GM18526 (cell line): Measurements from ENCODE around the gene INTS3.

Experiments
- POLR2A ChIP-seq: IDR thresholded peaks from 3 replicates; pipeline ENCODE4 v1.6.1; 2011; ENCODE audit not compliant: insufficient read length; ENCODE audit errors: extremely low read depth

The INTS3 gene

DNA sequence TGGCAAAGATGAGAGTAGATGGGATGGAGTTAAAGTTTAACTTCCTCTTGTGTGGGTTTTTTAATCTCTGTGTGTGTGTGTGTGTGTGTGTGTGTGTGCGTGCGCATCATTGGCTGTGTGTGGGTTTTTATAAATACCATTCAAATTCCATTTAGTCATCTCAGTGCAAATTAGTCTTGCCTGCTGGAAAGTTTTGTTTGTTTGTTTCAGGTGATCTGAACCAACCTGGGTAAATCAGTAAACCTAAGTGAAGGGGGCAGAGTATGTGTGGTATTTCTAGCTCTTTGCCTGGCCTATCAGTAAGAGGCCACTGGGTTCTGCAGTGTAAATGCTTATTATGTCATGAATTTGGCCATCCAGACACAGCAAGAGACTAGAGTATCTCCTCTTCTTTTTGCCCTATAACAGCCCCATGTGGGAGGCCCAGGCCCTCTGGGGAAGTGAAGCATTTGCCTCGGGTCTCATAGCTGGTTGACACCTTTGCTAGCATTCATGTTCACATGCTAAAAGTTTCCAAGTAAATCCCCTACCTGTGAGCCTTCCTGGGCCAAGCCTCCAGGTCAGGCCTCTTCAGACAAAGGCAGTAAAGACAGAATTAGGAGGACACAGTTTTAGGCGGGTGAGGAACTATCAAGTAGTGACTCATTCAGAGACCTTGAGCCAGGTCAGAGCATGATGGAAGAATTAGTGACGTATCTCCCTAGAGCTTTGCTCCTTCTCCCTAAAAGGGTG is 14.7 kb downstream of the INTS3 start:
- TF ChIP-seq POLR2A = no peak

DNA sequence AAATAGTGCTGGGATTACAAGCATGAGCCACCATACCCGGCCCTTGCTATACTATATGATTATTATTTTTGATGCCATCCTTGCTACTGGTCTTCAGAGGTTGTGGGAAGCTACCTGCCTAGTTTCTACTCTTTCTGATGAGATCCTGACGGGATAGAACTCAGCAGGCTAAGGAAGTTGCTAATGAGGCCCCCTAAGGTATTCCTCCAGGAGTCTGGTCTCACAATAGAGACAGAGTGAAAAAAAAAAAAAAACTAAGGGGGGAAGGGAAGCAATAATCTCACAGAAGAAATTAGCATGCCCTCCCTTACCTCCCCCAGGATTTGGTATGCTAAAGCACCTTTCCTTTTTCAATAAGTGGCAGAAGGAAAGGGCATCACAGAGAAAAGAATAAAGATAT is 17.6 kb downstream of the INTS3 start:
- no peak for TF ChIP-seq POLR2A

DNA sequence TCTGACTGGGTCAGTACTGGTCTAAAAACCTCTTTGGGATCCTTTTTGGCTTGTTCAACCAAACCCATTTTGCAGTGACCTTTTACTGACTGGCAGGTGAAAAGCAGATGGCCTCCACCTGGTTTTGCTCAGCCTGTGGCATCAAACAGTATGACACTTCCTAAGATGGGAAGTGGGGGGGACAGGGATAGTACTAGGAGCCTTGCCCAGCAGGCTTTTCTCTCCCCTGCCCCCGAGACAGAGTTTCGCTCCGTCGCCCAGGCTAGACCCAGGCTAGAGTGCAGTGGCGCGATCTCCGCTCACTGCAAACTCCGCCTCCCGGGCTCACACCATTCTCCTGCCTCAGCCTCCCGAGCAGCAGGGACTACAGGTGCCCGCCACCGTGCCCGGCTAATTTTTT is 18.3 kb downstream of the INTS3 start:
- no peak for TF ChIP-seq POLR2A

DNA sequence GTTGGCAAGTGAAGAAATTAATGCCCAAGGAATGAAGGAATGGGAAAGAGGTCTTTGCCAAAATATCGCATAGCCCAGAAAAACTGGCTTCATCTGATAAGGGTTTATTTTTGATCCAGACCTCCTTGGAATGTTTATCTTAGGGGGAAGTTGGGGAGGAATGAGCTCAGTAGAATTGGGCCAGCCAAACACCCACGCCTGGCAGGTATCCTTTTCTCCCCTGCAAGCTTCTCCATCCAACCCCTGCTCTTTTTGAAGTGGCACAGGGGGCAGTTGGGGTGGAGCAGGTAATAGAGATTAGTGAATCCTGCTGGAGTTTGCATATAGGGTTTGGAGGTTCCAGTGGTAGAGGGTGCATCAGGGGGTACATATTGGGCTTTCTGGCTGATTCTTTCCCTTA is 21.1 kb downstream of the INTS3 start:
- no peak for TF ChIP-seq POLR2A

DNA sequence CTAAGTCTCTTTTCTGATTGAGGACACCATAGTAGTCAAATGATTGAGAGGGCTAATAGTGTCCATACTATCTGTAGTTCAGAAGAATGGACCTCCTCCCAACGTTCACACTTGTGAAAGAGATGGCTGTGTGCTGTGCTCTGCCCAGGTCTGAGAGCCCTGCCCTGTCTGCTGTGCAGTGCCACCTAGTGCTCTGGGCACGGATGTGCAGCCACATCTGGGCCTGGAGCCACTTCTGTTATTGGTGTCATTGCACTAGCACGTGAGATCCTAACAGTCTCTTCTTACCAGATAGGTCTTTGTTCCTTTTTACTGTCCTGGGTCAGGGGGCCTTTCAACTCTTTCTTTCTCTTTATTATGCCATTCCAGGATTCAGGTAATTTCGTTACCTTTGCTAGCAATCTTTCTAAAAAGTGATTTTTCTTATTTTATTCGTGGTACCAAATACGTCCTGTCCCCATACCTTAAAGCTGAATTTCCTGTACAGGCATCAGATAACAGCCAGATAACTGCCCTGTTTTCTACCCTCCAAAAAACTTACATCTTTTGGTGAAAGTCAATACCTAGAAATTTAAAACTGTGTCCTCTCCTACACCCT is 21.7 kb downstream of the INTS3 start:
- TF ChIP-seq POLR2A = no peak

DNA sequence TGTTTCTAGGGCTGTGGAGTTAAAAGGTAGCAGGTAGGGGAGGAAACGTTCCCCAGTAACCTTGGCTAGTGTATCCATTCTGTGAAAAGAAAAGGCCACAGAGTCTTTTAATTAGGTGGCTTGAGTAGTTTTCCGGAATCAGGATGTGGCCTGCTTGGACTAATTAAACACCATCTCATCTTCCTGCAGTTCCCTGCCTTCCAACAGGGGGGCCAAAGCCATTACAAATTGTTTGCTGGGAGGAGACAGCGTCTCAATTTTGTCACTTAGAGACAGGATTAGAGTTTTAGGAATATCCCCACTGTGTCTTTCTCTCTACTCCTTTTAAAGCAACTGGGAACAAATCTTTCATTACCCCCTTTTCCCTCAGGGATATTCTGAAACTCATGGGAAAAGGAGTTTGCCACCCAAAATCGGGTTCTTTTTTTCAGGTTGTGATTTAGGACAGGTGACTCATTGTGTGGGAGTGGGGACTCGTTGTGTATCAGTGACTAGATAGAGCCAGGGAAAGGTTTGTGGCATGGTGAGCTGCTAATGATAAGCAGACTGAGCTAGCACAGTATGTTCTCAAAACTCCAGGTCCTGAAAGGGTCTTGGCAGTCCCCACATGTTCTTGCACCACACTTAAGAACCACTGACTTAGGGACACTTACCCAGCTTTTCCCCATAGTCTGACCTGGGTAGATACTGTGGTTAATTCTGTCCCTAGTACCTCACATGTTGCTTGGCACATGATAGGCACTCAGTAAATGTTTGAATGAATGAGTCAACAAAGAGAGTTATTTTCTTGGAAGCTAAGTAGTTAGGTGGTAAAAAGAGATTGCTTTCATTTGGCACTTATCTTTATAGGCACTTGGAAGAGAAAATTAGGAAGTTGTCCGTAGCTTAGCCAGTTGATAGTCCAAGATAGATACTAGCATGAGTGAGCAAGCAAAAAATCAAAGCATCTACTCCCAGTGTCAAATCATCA is 22.5 kb downstream of the INTS3 start:
- no peak for TF ChIP-seq POLR2A

DNA sequence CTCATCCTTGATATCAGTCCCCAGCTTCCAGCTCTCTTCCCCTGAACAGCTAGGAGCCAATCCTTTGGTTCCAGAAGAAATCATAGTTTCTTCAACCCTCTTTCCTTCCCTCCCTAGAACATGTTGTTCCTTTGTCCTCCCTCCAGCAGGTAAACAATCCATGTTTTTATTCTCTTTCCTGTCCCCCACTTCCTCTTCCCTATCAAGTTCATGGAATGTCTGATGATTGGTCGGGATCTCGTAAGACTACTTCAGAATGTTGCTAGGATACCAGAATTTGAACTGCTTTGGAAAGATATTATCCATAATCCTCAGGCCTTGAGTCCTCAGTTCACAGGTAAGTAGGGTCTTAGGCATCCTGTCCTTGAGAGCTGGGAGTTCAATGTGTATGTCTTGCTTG is 24.2 kb downstream of the INTS3 start:
- no peak for TF ChIP-seq POLR2A

DNA sequence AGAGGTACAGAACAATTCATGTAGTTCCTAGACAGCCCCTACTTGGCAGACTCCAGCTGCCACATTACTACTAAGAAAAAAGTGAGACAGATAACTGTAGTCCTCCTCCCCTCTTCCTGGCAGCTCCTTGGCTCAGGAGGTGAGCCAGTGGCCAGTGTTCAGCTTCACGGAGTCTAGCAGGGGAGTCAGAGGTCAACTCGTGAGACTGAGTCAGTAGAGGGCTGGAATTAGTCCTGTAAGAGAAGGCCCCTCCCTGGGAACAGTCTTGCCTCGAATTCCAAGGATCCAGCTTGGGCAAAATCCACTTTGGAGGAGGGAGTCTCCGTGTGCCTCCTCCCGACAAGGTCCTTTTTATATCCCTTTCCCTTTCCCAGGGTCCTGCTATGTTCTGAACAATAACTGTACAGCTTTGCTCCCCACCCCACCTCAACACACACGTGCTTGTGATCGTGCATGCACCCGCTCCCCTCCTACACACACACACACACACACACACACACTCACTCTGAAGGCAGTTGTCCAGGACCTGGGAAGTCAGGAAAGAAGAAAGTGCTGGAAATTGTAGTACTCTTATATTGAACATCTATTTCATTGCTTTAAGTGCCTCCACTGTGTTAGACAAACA is 24.8 kb downstream of the INTS3 start:
- TF ChIP-seq POLR2A = no peak

DNA sequence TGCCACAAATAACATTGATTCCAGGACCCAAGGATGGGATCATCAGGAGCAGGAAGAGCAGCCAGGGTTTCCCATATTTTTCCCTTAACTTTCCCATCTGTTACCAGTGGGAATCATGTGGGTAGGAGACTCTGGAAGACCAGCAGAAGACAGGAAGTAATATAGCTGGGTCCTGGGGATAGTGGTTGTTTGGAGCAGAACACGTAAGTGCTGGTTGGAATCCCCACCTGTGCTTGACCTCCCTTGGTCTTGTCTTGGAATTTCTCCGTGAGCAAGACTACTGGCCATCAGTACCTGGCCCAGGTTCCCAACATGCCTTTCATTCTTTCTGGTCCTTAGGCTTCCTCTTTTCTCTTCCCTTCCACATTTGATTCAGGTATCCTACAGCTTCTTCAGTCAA is 26.4 kb downstream of the INTS3 start:
- no peak for TF ChIP-seq POLR2A

DNA sequence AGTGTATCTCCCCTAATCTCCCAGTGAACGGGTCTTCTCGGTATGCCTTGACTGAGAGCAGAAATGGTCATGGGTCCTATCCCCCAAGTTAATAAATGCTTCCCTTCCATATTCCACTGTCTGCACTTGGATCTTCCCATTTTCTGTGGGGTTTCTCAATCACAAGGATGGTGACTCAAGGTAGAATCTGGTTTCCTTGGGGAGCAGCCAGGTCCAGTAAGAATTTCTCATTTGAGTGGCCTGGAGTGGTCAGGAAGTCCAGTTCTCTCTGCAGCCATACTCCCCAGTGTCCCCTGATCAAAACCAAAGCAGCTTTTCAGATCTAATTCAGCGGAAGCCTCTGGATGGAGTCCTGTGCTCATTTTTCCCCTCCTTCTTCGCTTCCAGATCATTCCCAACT is 32.6 kb downstream of the INTS3 start:
- TF ChIP-seq POLR2A = no peak

DNA sequence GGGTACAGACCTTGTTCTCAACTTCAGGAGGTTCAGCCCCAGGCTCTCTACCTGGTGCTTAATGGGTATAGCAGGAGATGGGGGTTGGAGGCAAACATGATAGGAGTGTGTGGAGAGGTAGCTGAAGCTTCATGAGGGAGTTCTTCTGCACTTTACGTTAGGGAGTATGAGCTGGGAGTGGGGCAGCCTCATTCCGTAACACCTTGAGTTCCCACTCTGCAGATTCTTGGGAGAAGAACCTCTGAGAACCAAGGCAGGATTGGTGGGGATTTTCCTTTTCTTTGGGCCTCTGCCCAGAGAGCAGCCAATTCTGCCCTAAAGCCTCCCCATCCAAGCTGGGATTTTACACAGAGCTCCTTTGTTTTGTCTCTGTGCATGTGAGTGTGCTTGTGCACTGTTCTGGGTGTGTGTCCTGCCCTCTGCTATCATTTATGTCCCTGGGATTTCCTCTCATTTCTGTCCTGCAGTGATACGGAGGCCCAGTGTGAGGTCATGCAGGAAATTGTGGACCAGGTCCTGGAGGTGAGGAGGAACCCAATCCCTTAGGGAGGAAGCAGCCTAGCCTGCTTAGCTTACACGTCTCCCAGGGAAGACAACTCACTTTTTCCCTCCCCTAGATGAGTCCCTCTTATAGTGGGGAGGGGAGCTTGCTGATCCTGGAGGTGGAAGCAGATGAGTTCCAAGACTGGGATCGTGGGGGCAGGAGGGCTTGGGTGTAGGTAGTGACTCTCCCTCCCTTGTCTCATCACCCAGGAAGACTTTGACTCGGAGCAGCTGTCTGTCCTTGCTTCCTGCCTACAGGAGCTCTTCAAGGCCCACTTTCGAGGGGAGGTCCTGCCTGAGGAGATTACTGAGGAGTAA is 35.7 kb downstream of the INTS3 start:
- TF ChIP-seq POLR2A = no peak

DNA sequence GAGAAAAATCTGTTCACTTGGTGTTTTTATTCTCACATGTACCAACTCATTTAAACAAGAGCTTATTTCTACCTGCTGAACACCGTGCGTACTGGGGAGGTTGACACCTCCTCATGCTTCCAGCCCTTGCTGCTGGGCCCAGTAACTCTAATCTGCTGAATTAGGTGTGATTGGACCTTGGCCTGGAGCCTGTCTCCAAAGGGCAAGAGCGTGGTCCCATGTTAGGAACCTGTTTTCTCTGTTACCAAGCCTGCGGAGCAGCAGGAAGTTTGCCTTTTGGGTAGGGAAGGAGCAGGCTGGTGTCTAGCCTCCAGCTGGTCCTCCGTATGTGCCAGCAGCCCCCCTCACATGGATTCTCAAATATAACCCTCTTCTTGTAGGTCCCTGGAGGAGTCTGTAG is 36.5 kb downstream of the INTS3 start:
- no peak for TF ChIP-seq POLR2A

DNA sequence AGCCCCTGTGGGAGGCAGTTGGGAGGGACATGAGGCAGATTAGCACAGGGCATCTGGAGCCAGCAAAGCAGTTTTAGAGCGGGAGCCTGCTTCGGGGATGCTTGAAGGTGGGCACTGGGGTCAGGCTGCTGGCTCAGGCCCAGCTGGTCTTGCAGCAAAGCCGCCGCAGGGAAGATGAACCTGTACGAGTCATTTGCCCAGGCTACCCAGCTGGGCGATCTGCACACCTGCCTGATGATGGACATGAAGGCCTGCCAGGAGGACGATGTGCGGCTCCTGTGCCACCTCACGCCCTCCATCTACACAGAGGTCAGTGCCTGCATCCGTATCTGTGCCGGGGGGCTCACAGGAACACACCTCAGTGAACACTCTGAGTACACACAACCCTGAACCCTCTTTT is 39.7 kb downstream of the INTS3 start:
- no peak for TF ChIP-seq POLR2A

DNA sequence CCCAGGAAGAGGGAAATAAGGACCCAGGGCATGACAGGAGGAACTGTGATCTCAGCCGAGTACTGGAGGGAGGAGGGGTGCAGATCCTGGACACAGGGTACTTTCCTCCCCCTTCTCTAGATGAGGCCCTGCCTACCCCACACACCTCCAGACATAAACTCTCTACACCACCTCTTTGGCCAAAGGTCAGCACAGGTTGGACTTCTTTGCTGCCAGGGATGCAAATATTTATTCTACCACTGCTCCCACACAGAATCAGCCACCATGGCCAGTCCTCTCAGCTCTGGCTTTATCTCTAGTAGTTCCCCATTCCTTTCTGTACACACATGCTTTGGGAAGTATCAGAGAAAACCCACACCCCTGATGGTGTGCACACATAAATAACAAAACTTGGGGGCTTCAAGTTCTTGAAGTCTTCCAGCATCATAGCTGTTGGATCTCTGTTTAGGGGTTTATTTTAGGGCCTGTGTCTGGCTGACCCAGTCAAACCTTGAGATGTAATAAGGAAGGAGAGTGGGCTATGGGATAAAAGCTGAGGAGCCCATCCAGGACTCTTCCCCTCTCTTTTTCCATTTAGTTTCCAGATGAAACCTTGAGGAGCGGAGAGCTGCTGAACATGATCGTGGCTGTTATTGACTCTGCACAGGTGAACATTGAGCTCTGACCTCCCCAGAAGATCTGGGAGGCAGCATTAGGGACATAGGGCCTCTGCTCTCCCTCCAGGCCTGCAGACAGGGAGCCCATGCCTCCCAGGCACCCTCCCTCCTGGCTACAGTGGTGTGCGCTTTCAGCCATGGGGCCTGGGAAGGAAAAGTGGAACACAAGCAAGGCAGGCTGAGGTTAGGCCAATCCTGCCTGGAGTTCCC is 40.7 kb downstream of the INTS3 start:
- no peak for TF ChIP-seq POLR2A
